SK-N-SH (cell line): ENCODE results near the gene XPR1.

ENCODE experiments used
- EP300 ChIP-seq, 2 experiments: IDR thresholded peaks; 2 replicates each; pipeline versions ENCODE4 v1.4.0 to v1.6.1; 2012; ENCODE audit warnings: borderline replicate concordance in 1 of 2, low read depth in 1 of 2, low read length in 1 of 2
- NRF1 ChIP-seq: IDR thresholded peaks from 2 replicates; pipeline ENCODE4 v1.6.1; 2012; ENCODE audit warnings: low read depth, mild to moderate bottlenecking, low read length
- POLR2AphosphoS5 ChIP-seq: IDR thresholded peaks from 2 replicates; pipeline ENCODE4 v1.6.1; 2012; ENCODE audit warnings: low read depth, low read length
- SIN3A ChIP-seq: IDR thresholded peaks from 2 replicates; pipeline ENCODE4 v1.6.1; 2012; ENCODE audit warnings: low read depth, mild to moderate bottlenecking, low read length, moderate library complexity, borderline replicate concordance
- YY1 ChIP-seq: IDR thresholded peaks from 2 replicates; pipeline ENCODE4 v1.4.0; 2012; ENCODE audit warnings: low read depth, mild to moderate bottlenecking
- TF ChIP-seq, protein P1 (sequence below): IDR thresholded peaks from 2 replicates; pipeline ENCODE4 v1.4.0; 2012; ENCODE audit warnings: low read depth
- TF ChIP-seq, protein P2 (sequence below): fragments of 200-600 bp; sonication (generic); IDR thresholded peaks from 2 replicates; pipeline ENCODE4 v1.6.1; 2017; ENCODE audit warnings: antibody characterized with exemption, mild to moderate bottlenecking, moderate library complexity

DNA sequence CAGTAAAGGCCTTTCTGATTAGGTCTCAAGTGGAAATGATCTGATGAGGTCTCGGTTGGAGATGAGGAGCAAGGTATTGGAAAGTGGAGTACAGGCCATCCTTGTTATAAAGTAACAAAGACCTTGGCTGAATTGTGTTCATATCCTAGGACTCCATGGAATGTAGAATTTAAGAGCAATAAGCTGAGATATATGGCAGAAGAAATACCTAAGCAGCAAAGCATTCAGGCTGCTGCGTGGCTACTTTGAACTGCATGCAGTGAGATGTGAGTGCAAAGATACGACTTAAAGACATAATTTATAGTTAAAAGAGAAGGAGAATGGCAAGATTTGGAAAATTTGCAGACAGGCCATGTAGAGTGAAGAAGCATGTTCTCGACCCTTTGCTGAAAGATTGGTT lies 11.2 kb upstream of the XPR1 start:
- TF ChIP-seq, protein P1, sequence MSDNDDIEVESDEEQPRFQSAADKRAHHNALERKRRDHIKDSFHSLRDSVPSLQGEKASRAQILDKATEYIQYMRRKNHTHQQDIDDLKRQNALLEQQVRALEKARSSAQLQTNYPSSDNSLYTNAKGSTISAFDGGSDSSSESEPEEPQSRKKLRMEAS: no peak
- TF ChIP-seq SIN3A: no peak
- TF ChIP-seq, protein P2, sequence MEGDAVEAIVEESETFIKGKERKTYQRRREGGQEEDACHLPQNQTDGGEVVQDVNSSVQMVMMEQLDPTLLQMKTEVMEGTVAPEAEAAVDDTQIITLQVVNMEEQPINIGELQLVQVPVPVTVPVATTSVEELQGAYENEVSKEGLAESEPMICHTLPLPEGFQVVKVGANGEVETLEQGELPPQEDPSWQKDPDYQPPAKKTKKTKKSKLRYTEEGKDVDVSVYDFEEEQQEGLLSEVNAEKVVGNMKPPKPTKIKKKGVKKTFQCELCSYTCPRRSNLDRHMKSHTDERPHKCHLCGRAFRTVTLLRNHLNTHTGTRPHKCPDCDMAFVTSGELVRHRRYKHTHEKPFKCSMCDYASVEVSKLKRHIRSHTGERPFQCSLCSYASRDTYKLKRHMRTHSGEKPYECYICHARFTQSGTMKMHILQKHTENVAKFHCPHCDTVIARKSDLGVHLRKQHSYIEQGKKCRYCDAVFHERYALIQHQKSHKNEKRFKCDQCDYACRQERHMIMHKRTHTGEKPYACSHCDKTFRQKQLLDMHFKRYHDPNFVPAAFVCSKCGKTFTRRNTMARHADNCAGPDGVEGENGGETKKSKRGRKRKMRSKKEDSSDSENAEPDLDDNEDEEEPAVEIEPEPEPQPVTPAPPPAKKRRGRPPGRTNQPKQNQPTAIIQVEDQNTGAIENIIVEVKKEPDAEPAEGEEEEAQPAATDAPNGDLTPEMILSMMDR: no peak
- TF ChIP-seq POLR2AphosphoS5: no peak
- no peak for TF ChIP-seq NRF1
- no peak for TF ChIP-seq YY1
- no peak for TF ChIP-seq EP300 (IDR thresholded peaks at IDR 0.05; ENCODE audit: borderline replicate concordance in 1 of 2, low read depth in 1 of 2, low read length in 1 of 2)
